ENCODE measurements around the gene USP44. TPM values are rescaled to one million over a fixed set of nuclear protein-coding genes. Genes with fewer than 3 reads are reported as not detected.
A peak's percentile ranks its signal among the peaks of the same experiment; 100 is the strongest.
"Not testable (repeated sequence)": the region's sequence is repeated elsewhere in the genome, so short reads cannot be mapped to it uniquely, and the experiment has no call there.

Gene USP44
- total and polyA plus RNA-seq, 7 experiments from 2014 or later: 3.3 to 15.1 (median 11.0) TPM

DNA sequence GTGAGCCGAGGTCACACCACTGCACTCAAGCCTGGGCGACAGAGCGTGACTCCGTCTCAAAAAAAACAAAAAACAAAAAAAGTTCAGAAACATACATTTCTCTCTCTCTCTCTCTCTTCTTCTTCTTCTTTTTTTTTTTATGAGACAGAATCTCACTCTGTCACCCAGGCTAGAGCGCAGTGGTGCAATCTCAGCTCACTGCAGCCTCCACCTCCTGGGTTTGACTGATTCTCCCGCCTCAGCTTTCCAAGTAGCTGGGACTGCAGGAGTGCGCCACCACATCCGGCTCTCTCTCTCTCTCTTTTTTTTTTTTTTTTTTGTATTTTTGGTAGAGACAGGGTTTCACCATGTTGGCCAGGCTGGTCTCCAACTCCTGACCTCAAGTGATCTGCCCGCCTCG is 16.8 kb upstream of the USP44 start:
- H3K36me3 ChIP-seq (ENCODE audit: control insufficient read depth in 2 of 3, insufficient read depth in 3 of 3, low read length in 3 of 3); CTCF ChIA-PET; H3K9me3 ChIP-seq (ENCODE audit: control insufficient read depth in 2 of 3, low read length in 3 of 3); DNase-seq; H3K27me3 Mint-ChIP-seq; H3K27ac Mint-ChIP-seq; H3K9me3 Mint-ChIP-seq; ATAC-seq; H3K4me1 ChIP-seq (ENCODE audit: control insufficient read depth in 2 of 2, insufficient read depth in 2 of 2, low read length in 2 of 2); H3K4me3 ChIP-seq (ENCODE audit: low read length); H3K36me3 Mint-ChIP-seq; H3K27ac ChIP-seq (ENCODE audit: low read depth, low read length); intact Hi-C loops (cut with micrococcal nuclease); H3K27me3 ChIP-seq (ENCODE audit: control insufficient read depth in 2 of 2, insufficient read depth in 2 of 2, low read length in 2 of 2): not testable (repeated sequence)
- Mint-ChIP-seq H3K4me1 (peaks cover 6 to 41% (median 16%) of the 10 kb centered on the region in 7 donors), H3K4me3 (peak overlapping the region in 1 of 10 donors; percentile 6)
- POLR2A ChIA-PET: interaction anchor here (0.7 kb wide), 1 partner anchor 58 kb away, joined by 3 read pairs; no protein-coding TSS in a partner anchor

DNA sequence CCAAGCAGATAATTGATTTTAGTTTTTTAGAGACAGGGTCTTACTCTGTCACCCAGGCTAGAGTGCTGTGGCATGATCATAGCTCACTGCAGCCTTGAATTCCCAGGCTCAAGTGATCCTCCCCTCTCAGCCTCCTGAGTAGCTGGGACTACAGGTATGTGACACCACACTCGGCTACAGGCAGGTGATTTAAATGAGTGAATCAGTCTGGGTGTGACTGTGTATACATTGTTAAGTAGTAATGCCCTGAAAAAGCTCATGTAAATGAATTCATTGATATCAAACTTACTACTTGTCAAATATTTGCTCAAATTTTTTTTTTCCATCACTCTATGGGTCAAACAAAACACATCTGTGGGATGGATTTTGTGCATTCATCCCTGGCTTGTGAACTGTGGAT is 6.3 kb upstream of the USP44 start:
- peaks cover 0 to 8% (median 0%) of the 10 kb centered on the region in 5 donors for H3K36me3 Mint-ChIP-seq
- H3K36me3 ChIP-seq (ENCODE audit: control insufficient read depth in 2 of 3, insufficient read depth in 3 of 3, low read length in 3 of 3): no peaks in the 10 kb centered on the region
- H3K27ac Mint-ChIP-seq: no peak overlapping the region
- H3K4me1 Mint-ChIP-seq: peaks cover 5 to 24% (median 19%) of the 10 kb centered on the region in 7 donors
- no peaks in the 10 kb centered on the region for H3K9me3 Mint-ChIP-seq
- no peaks in the 10 kb centered on the region for H3K9me3 ChIP-seq (ENCODE audit: control insufficient read depth in 2 of 3, low read length in 3 of 3)
- H3K4me3 Mint-ChIP-seq: no peak overlapping the region
- no peak for DNase-seq
- ATAC-seq: no peak
- peaks cover 0 to 5% (median 0%) of the 10 kb centered on the region in 5 donors for H3K27me3 Mint-ChIP-seq
- CTCF ChIA-PET: no interaction called here
- H3K4me3 ChIP-seq (ENCODE audit: low read length): no peak overlapping the region
- POLR2A ChIA-PET: interaction anchor here (0.7 kb wide), 1 partner anchor 611 kb away, joined by 3 read pairs; no protein-coding TSS in a partner anchor
- H3K27ac ChIP-seq (ENCODE audit: low read depth, low read length): no peak overlapping the region
- intact Hi-C loops (cut with micrococcal nuclease): no loop called here
- no peaks in the 10 kb centered on the region for H3K27me3 ChIP-seq (ENCODE audit: control insufficient read depth in 2 of 2, insufficient read depth in 2 of 2, low read length in 2 of 2)
- peaks cover 0 to 16% of the 10 kb centered on the region in 2 donors for H3K4me1 ChIP-seq (ENCODE audit: control insufficient read depth in 2 of 2, insufficient read depth in 2 of 2, low read length in 2 of 2)

DNA sequence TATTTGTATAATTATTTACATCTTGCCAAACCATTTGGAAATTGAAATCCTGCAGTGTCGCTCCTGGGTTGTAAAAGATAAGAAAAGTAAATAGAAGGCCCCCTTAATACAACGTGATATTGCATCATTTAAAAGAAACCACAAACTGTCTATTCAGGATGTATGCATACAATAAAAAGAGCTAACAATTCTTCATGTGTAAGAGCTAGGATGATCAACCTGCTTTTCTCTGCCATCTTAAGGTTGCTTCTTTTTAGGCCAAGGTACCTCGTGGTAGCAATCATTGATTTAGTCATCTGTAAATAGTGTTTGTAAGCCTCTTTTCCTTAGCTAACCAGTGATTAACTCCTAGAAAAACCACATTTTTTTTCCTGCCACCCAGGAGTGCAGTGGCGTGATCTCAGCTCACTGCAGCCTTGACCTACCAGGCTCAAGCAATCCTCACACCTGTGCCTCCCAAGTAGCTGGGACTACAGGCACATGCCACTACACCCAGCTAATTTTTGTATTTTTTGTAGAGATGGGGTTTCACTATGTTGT is 3.3 kb upstream of the USP44 start:
- Histone ChIP-seq H3K4me3 (ENCODE audit: low read length) (no peak overlapping the region), H3K27me3 (ENCODE audit: control insufficient read depth in 2 of 2, insufficient read depth in 2 of 2, low read length in 2 of 2) (no peaks in the 10 kb centered on the region), H3K4me1 (ENCODE audit: control insufficient read depth in 2 of 2, insufficient read depth in 2 of 2, low read length in 2 of 2) (peaks cover 0 to 33% of the 10 kb centered on the region in 2 donors), H3K9me3 (ENCODE audit: control insufficient read depth in 2 of 3, low read length in 3 of 3) (no peaks in the 10 kb centered on the region), H3K36me3 (ENCODE audit: control insufficient read depth in 2 of 3, insufficient read depth in 3 of 3, low read length in 3 of 3) (no peaks in the 10 kb centered on the region), H3K27ac (ENCODE audit: low read depth, low read length) (no peak overlapping the region)
- Mint-ChIP-seq H3K4me3 (peak overlapping the region in 9 of 10 donors; percentile 11 to 89 (median 30)), H3K4me1 (peaks cover 22 to 53% (median 38%) of the 10 kb centered on the region in 7 donors), H3K27ac (peak overlapping the region in 7 of 9 donors; percentile 0 to 97 (median 73)), H3K9me3 (peaks cover 0 to 1% (median 0%) of the 10 kb centered on the region in 11 donors), H3K27me3 (peaks cover 0 to 6% (median 0%) of the 10 kb centered on the region in 5 donors), H3K36me3 (peaks cover 0 to 7% (median 1%) of the 10 kb centered on the region in 5 donors)
- ATAC-seq (no peak), DNase-seq (no peak)
- ChIA-PET CTCF (interaction anchor here (0.7 to 1.2 kb wide), 3 partner anchors 18 to 1409 kb away, joined by 3 read pairs; no protein-coding TSS in a partner anchor), POLR2A (interaction anchor here (0.7 to 2.1 kb wide), 3 partner anchors 17 to 239 kb away, joined by 6 to 10 read pairs (median 7); partner anchors contain the start of gene METAP2)
- intact Hi-C loops (cut with micrococcal nuclease): loop anchor here in 1 of 2 donors (5.0 kb wide), 2 partner anchors 1353 to 1982 kb away; partner anchors contain the start of genes NEDD1 and SOCS2

DNA sequence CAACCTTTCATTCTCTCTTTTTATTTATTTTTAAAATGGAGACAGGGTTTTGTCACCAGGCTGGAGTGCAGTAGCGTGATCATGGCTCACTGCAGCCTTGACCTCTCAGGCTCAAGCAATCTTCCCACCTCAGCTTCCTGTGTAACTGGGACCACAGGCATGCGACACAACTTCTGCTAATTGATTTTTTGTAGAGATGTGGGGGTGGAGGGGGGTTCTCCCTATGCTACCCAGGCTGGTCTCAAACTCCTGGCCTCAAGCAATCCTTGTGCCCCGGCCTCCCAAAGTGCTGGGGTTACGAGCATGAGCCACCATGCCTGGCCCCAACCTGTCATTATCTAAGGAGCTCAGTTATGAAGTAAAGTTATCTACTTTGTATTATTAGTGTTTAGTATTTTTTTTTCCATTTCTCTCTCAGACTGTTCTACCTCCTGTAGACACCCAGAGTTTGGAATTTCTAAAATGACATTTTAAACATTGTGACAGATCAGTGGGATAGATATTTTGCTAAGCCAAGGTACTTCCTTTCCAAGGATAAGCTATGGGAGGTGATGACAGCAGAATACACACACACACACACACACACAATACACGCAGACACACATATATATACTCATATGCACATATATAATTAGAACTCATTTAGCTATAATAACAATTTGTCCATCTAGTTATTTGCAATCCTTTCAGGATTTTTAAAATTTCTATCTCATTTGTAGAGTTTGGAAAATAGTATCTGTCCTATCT is 2.1 kb upstream of the USP44 start:
- no peak for DNase-seq
- peaks cover 0 to 5% (median 0%) of the 10 kb centered on the region in 5 donors for H3K36me3 Mint-ChIP-seq
- peaks cover 0 to 8% (median 0%) of the 10 kb centered on the region in 5 donors for H3K27me3 Mint-ChIP-seq
- intact Hi-C loops (cut with micrococcal nuclease): loop anchor here in 1 of 2 donors (2.0 to 5.0 kb wide), 3 partner anchors 13 to 1981 kb away; partner anchors contain the start of genes NEDD1 and SOCS2
- peak overlapping the region; percentile 66 for H3K27ac ChIP-seq (ENCODE audit: low read depth, low read length)
- H3K9me3 Mint-ChIP-seq: peaks cover 0 to 6% (median 0%) of the 10 kb centered on the region in 11 donors
- ChIA-PET POLR2A (interaction anchor here (1.0 to 2.1 kb wide), 2 partner anchors 18 to 80 kb away, joined by 7 read pairs; partner anchors contain the start of gene METAP2), CTCF (interaction anchor here (0.9 to 1.2 kb wide), 4 partner anchors 12 to 29 kb away, joined by 3 to 7 read pairs (median 3); no protein-coding TSS in a partner anchor)
- peak overlapping the region in 9 of 10 donors; percentile 49 to 96 (median 85) for H3K4me3 Mint-ChIP-seq
- no peak for ATAC-seq
- no peak overlapping the region for H3K4me3 ChIP-seq (ENCODE audit: low read length)
- no peaks in the 10 kb centered on the region for H3K27me3 ChIP-seq (ENCODE audit: control insufficient read depth in 2 of 2, insufficient read depth in 2 of 2, low read length in 2 of 2)
- H3K27ac Mint-ChIP-seq: peak overlapping the region; percentile 26 to 97 (median 90)
- H3K9me3 ChIP-seq (ENCODE audit: control insufficient read depth in 2 of 3, low read length in 3 of 3): no peaks in the 10 kb centered on the region
- peaks cover 0 to 33% of the 10 kb centered on the region in 2 donors for H3K4me1 ChIP-seq (ENCODE audit: control insufficient read depth in 2 of 2, insufficient read depth in 2 of 2, low read length in 2 of 2)
- H3K36me3 ChIP-seq (ENCODE audit: control insufficient read depth in 2 of 3, insufficient read depth in 3 of 3, low read length in 3 of 3): peaks cover 0 to 2% (median 0%) of the 10 kb centered on the region in 3 experiments
- H3K4me1 Mint-ChIP-seq: peaks cover 22 to 61% (median 44%) of the 10 kb centered on the region in 7 donors

DNA sequence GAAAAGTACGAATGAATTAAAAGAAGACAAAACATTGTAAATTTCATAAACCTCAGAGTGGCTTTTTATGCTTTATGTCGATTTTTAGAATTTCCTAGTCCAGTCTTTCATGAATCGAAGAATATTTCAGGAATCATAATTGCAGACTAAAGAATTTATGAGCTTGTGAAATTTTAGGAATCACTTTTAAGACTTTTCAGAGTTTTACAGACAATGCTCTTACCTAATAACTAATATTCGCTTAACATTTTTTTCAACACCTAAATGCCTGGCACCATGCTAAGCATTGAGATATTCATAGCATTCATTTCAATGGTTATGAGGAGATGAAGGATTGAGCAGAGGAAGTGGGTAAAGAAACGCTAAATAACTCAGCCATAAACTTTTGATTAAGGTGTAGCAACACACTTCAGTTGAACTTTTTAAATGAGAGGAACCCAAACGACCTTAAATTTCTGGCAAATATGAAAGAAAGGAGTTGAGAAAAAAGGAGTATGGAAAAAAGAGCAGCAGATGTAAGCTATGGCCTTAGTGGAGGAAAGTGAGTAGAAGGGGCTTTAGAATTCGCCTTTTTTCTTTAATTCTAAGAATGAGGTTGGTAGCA is 739 bp upstream of the USP44 start:
- H3K4me1 ChIP-seq (ENCODE audit: control insufficient read depth in 2 of 2, insufficient read depth in 2 of 2, low read length in 2 of 2): peaks cover 6 to 33% of the 10 kb centered on the region in 2 donors
- H3K4me3 Mint-ChIP-seq: peak overlapping the region in 9 of 10 donors; percentile 64 to 96 (median 85)
- H3K9me3 Mint-ChIP-seq: peaks cover 0 to 6% (median 2%) of the 10 kb centered on the region in 11 donors
- peaks cover 0 to 8% (median 0%) of the 10 kb centered on the region in 3 experiments for H3K36me3 ChIP-seq (ENCODE audit: control insufficient read depth in 2 of 3, insufficient read depth in 3 of 3, low read length in 3 of 3)
- H3K27me3 ChIP-seq (ENCODE audit: control insufficient read depth in 2 of 2, insufficient read depth in 2 of 2, low read length in 2 of 2): no peaks in the 10 kb centered on the region
- peak overlapping the region; percentile 66 for H3K27ac ChIP-seq (ENCODE audit: low read depth, low read length)
- intact Hi-C loops (cut with micrococcal nuclease): loop anchor here in 1 of 2 donors (2.0 to 5.0 kb wide), 3 partner anchors 15 to 1980 kb away; partner anchors contain the start of genes NEDD1 and SOCS2
- H3K9me3 ChIP-seq (ENCODE audit: control insufficient read depth in 2 of 3, low read length in 3 of 3): no peaks in the 10 kb centered on the region
- peak overlapping the region; percentile 68 to 97 (median 90) for H3K27ac Mint-ChIP-seq
- H3K4me3 ChIP-seq (ENCODE audit: low read length): peak overlapping the region; percentile 28
- H3K36me3 Mint-ChIP-seq: peaks cover 0 to 5% (median 0%) of the 10 kb centered on the region in 5 donors
- DNase-seq (peak in 7 of 9 donors; percentile 15 to 67 (median 52)), ATAC-seq (no peak)
- H3K27me3 Mint-ChIP-seq: peaks cover 0 to 16% (median 6%) of the 10 kb centered on the region in 5 donors
- ChIA-PET POLR2A (interaction anchor here (0.9 to 1.2 kb wide), 2 partner anchors 19 to 78 kb away, joined by 3 to 4 read pairs; partner anchors contain the start of gene METAP2), CTCF (interaction anchor here (0.5 kb wide), 1 partner anchor 18 kb away, joined by 3 read pairs; no protein-coding TSS in a partner anchor)
- H3K4me1 Mint-ChIP-seq: peaks cover 29 to 70% (median 54%) of the 10 kb centered on the region in 7 donors

Data from naive thymus-derived CD4-positive, alpha-beta T cell (primary cell).